ENCODE results near the gene VNN1.

The VNN1 gene, protein sequence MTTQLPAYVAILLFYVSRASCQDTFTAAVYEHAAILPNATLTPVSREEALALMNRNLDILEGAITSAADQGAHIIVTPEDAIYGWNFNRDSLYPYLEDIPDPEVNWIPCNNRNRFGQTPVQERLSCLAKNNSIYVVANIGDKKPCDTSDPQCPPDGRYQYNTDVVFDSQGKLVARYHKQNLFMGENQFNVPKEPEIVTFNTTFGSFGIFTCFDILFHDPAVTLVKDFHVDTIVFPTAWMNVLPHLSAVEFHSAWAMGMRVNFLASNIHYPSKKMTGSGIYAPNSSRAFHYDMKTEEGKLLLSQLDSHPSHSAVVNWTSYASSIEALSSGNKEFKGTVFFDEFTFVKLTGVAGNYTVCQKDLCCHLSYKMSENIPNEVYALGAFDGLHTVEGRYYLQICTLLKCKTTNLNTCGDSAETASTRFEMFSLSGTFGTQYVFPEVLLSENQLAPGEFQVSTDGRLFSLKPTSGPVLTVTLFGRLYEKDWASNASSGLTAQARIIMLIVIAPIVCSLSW

GRCh38 chr6:132713352-132714134, at the start of gene VNN1:
VNN1 (minus strand) TSS chr6:132714055; CDS start chr6:132714035, 20 bp downstream.
- H3K4me3 ChIP-seq (ENCODE audit: low read depth, low read length) = no peak within 1 kb of the TSS
- TF ChIP-seq, protein P1, sequence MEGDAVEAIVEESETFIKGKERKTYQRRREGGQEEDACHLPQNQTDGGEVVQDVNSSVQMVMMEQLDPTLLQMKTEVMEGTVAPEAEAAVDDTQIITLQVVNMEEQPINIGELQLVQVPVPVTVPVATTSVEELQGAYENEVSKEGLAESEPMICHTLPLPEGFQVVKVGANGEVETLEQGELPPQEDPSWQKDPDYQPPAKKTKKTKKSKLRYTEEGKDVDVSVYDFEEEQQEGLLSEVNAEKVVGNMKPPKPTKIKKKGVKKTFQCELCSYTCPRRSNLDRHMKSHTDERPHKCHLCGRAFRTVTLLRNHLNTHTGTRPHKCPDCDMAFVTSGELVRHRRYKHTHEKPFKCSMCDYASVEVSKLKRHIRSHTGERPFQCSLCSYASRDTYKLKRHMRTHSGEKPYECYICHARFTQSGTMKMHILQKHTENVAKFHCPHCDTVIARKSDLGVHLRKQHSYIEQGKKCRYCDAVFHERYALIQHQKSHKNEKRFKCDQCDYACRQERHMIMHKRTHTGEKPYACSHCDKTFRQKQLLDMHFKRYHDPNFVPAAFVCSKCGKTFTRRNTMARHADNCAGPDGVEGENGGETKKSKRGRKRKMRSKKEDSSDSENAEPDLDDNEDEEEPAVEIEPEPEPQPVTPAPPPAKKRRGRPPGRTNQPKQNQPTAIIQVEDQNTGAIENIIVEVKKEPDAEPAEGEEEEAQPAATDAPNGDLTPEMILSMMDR (IDR thresholded peaks at IDR 0.05; ENCODE audit: borderline replicate concordance, insufficient read depth, low read depth, low read length) = no peak

DNA sequence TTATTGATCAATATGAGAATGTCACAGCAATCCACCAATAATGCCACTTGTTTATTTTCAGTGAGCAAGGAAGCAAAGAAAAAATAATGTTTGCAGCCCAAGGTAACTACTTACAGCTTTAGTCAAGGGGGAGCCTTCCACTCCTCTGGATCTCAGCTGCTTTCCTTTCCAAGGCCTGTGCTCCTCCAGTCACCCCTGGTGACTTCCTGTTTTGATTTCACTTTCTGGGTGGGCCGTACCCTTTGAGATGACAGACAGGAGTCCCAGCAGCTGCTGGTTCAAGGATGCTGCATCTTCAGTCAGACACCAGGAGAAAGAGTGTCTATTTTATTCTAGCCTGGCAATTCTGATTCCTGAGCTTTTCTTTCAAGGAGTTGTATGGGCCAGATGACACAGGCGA, 49.4 kb upstream of the VNN1 start:
- TF ChIP-seq, protein P1 (IDR thresholded peaks at IDR 0.05; ENCODE audit: borderline replicate concordance, insufficient read depth, low read depth, low read length) = no peak
- peak overlapping the region; percentile 33 for H3K4me3 ChIP-seq (ENCODE audit: low read depth, low read length)

DNA sequence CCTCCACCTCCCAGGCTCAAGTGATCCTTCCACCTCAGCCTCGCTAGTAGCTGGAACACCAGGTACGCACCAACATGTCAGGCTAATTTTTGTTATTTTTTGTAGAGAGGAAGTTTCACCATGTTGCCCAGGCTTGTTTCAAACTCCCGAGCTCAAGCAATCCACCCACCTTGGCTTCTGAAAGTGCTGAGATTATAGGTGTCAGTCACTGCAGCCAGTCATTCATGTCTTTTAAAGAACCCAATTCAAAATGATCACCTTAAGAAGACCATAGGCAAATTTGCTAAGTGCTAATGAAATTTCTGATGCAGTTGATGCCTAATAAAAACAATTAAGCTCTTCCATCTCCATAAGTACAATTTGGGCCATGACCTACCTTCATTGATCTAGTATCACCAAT, 46.4 kb upstream of the VNN1 start:
- TF ChIP-seq, protein P1 (IDR thresholded peaks at IDR 0.05; ENCODE audit: borderline replicate concordance, insufficient read depth, low read depth, low read length) = no peak

GRCh38 chr6:132758689-132759088, 44.8 kb upstream of the VNN1 start:
- TF ChIP-seq, protein P1 (IDR thresholded peaks at IDR 0.05; ENCODE audit: borderline replicate concordance, insufficient read depth, low read depth, low read length) = no peak
- no peak overlapping the region for H3K4me3 ChIP-seq (ENCODE audit: low read depth, low read length)

More for the DNA sequence above, 46.4 kb upstream of the VNN1 start:
- no peak overlapping the region for H3K4me3 ChIP-seq (ENCODE audit: low read depth, low read length)

- no peak overlapping the region for H3K4me3 ChIP-seq (ENCODE audit: low read depth, low read length)
- TF ChIP-seq, protein P1 (IDR thresholded peaks at IDR 0.05; ENCODE audit: borderline replicate concordance, insufficient read depth, low read depth, low read length) = no peak
Measured at GRCh38 chr6:132752255-132752654, 38.4 kb upstream of the VNN1 start.

DNA sequence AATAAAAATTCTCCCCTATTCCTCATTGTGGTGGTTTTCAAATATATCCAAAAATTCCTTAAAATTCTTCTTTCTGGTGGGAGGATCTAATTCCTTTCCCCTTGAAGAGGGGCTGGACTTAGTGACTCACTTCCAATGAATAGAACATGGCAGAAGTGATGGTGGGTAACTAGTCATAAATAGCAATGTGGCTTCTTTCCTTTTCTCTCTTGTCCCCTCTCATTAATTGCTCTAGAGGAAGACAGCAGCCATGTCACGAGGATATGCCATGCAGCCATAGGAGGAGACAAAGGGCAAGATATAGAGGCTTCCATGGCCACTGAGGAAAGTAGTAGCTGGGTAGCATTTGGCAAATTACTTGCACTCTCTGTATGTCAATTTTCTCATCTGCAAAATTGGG, 38.0 kb upstream of the VNN1 start:
- H3K4me3 ChIP-seq (ENCODE audit: low read depth, low read length) = no peak overlapping the region
- TF ChIP-seq, protein P1 (IDR thresholded peaks at IDR 0.05; ENCODE audit: borderline replicate concordance, insufficient read depth, low read depth, low read length) = no peak

Measured in GM12875 (cell line).